Esophagus muscularis mucosa (tissue), 4 donors: ENCODE measurements around the gene NEU4.

ENCODE experiments used
- CTCF ChIP-seq, 3 experiments: fragments of 200-600 bp in 2 of 3; fragments of 450-650 bp in 1 of 3; sonication (generic) in 2 of 3; IDR thresholded peaks; one replicate each; pipeline ENCODE4 v1.5.1; 2017 to 2019; ENCODE audit warnings: antibody characterized with exemption in 3 of 3, mild to moderate bottlenecking in 2 of 3, moderate library complexity in 1 of 3
- EP300 ChIP-seq: sonication (generic); formaldehyde crosslinking; IDR thresholded peaks from one replicate; pipeline ENCODE4 v1.6.1; 2017; ENCODE audit warnings: antibody characterized with exemption
- POLR2A ChIP-seq: fragments of 450-650 bp; IDR thresholded peaks from one replicate; pipeline ENCODE4 v1.6.1; 2017; ENCODE audit warnings: antibody characterized with exemption, moderate library complexity, mild to moderate bottlenecking, low read depth
- POLR2AphosphoS5 ChIP-seq, 2 donors: sonication (generic); formaldehyde crosslinking; IDR thresholded peaks; one replicate each; pipeline ENCODE4 v1.6.1; 2017; ENCODE audit warnings: antibody characterized with exemption in 2 of 2

DNA sequence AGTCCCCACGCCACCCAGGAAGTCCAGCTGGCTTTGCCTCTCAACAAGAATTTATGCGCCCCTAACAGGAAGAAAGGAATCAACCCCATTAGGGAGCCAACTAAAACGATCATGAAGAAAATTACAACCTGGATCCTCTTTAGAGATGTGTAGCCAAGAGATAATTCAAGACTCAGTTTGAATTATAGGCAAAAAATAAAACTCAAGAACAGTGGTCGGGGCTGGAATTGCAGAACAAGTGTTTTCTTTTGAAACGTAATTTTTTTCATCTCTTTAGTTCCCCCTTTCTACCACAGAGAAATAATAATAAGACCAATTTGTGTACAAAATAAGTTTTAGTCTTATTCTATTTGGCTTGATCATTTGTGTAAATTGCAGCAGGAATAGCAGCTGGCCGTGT, 27.3 kb downstream of the NEU4 start:
- TF ChIP-seq CTCF (IDR thresholded peaks at IDR 0.05) = peak in 1 of 3 experiments; percentile 2
- no peak for TF ChIP-seq POLR2A
- no peak for TF ChIP-seq POLR2AphosphoS5 (IDR thresholded peaks at IDR 0.05)
- no peak for TF ChIP-seq EP300
